K562 (cell line): Measurements from ENCODE around the gene UBE2N. TPM values are rescaled to one million over a fixed set of nuclear protein-coding genes. Genes with fewer than 3 reads are reported as not detected.

ENCODE experiments used
- KAT8 ChIP-seq: fragments of 450-650 bp; IDR thresholded peaks from 2 replicates; pipeline ENCODE4 v1.6.1; 2016; ENCODE audit warnings: low read depth, mild to moderate bottlenecking
- TEAD4 ChIP-seq, 2 experiments: sonication (generic) in 1 of 2; formaldehyde crosslinking in 1 of 2; IDR thresholded peaks; 2 replicates each; pipeline versions ENCODE4 v1.6.1 to v1.8.0; 2012 to 2022; ENCODE audit warnings: borderline replicate concordance in 1 of 2, inconsistent platforms in 1 of 2, low read length in 1 of 2, mild to moderate bottlenecking in 1 of 2, missing genetic modification reagents in 1 of 2
- polyA plus RNA-seq, 8 experiments: library from polyadenylated mRNA; depleted of rRNA in 4 of 8; stranded (reverse) in 5 of 8; unstranded in 3 of 8; fragments of >200 nt; fragmentation: Nextera tagmentation in 2 of 8; fragmentation: Illumina TruSeq in 1 of 8; extraction: Ambion mirVana in 2 of 8; extraction: Trizol in 1 of 8; gene quantifications; 2 replicates each; pipeline versions ENCODE4 v1.2.1 to v1.2.3, GENCODE V29; 2011 to 2014; ENCODE audit warnings: inconsistent platforms in 1 of 8, missing spikeins in 1 of 8
- total RNA-seq, 7 experiments: library from RNA; depleted of rRNA in 6 of 7; stranded (reverse); fragments of >200 nt in 6 of 7; fragmentation: Illumina TruSeq in 2 of 7; extraction: Trizol in 2 of 7; gene quantifications; 2 replicates each; pipeline versions ENCODE4 v1.2.1 to v1.2.3, GENCODE V29; 2011 to 2021; ENCODE audit warnings: low replicate concordance in 1 of 7
- TF ChIP-seq, protein P1 (sequence below): fragments of 200-400 bp; formaldehyde crosslinking; IDR thresholded peaks from 2 replicates; pipeline ENCODE4 v1.6.1; 2017; ENCODE audit warnings: mild to moderate bottlenecking, low read depth, low read length, moderate library complexity
- TF ChIP-seq, protein P2 (sequence below): fragments of 250-450 bp; sonication (Bioruptor Pico); IDR thresholded peaks from 2 replicates; pipeline ENCODE4 v1.8.0; 2022; ENCODE audit warnings: moderate library complexity, mild to moderate bottlenecking, inconsistent platforms
- TF ChIP-seq, protein P3 (sequence below): fragments of 450-650 bp; IDR thresholded peaks from 2 replicates; pipeline ENCODE4 v1.6.1; 2017; ENCODE audit warnings: mild to moderate bottlenecking, moderate library complexity
- TF ChIP-seq, protein P4 (sequence below): fragments of 450-650 bp; conservative IDR thresholded peaks from 2 replicates; pipeline ENCODE4 v1.6.1; 2016; ENCODE audit warnings: missing genetic modification characterization, low read depth, mild to moderate bottlenecking, missing compliant biosample characterization, moderate library complexity
- TF ChIP-seq, protein P5 (sequence below): sonication (generic); formaldehyde crosslinking; IDR thresholded peaks from 2 replicates; pipeline ENCODE4 v1.8.0; 2022; ENCODE audit warnings: mild to moderate bottlenecking, missing genetic modification reagents

Gene UBE2N
- total and polyA plus RNA-seq, 9 of the 15 experiments (the other 6 are each of a cell fraction or from before 2014, with no cell fraction given) = 189 to 826 (median 260) TPM

DNA sequence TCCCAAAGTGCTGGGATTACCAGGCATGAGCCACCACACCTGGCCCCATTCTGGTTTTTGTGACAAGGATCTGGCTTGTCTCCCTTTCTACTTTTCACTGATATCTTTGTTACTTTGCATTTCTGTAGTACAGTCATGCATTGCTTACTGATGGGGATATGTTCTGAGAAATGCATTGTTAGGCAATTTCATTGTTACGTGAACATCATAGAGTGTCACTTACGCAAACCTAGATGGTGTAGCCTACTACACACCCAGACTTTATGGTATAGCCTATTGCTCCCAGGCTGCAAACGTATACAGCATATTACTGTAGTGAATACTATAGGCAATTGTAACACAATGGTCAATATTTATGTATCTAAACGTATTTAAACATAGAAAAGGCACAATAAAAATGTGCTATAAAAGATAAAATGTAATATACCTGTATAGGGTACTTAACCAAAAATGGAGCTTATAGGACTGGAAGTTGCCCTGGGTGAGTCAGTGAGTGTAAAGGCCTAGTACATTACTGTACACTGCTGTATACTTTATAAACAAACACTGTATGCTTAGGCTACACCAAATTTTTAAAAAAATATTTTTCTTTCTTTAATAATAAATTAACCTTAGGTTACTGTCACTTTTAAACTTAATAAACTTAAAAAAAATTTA lies 41.5 kb upstream of the UBE2N start (continued):
- TF ChIP-seq TEAD4 (IDR thresholded peaks at IDR 0.05; ENCODE audit: low read length) (no peak), TEAD4 (CRISPR knock-in tag; IDR thresholded peaks at IDR 0.05; ENCODE audit: borderline replicate concordance) (no peak), KAT8 (no peak)
- TF ChIP-seq, protein P1, sequence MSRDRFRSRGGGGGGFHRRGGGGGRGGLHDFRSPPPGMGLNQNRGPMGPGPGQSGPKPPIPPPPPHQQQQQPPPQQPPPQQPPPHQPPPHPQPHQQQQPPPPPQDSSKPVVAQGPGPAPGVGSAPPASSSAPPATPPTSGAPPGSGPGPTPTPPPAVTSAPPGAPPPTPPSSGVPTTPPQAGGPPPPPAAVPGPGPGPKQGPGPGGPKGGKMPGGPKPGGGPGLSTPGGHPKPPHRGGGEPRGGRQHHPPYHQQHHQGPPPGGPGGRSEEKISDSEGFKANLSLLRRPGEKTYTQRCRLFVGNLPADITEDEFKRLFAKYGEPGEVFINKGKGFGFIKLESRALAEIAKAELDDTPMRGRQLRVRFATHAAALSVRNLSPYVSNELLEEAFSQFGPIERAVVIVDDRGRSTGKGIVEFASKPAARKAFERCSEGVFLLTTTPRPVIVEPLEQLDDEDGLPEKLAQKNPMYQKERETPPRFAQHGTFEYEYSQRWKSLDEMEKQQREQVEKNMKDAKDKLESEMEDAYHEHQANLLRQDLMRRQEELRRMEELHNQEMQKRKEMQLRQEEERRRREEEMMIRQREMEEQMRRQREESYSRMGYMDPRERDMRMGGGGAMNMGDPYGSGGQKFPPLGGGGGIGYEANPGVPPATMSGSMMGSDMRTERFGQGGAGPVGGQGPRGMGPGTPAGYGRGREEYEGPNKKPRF = no peak
- TF ChIP-seq, protein P2, sequence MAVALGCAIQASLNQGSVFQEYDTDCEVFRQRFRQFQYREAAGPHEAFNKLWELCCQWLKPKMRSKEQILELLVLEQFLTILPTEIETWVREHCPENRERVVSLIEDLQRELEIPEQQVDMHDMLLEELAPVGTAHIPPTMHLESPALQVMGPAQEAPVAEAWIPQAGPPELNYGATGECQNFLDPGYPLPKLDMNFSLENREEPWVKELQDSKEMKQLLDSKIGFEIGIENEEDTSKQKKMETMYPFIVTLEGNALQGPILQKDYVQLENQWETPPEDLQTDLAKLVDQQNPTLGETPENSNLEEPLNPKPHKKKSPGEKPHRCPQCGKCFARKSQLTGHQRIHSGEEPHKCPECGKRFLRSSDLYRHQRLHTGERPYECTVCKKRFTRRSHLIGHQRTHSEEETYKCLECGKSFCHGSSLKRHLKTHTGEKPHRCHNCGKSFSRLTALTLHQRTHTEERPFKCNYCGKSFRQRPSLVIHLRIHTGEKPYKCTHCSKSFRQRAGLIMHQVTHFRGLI = no peak
- TF ChIP-seq, protein P3, sequence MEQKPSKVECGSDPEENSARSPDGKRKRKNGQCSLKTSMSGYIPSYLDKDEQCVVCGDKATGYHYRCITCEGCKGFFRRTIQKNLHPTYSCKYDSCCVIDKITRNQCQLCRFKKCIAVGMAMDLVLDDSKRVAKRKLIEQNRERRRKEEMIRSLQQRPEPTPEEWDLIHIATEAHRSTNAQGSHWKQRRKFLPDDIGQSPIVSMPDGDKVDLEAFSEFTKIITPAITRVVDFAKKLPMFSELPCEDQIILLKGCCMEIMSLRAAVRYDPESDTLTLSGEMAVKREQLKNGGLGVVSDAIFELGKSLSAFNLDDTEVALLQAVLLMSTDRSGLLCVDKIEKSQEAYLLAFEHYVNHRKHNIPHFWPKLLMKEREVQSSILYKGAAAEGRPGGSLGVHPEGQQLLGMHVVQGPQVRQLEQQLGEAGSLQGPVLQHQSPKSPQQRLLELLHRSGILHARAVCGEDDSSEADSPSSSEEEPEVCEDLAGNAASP = no peak
- TF ChIP-seq, protein P4, sequence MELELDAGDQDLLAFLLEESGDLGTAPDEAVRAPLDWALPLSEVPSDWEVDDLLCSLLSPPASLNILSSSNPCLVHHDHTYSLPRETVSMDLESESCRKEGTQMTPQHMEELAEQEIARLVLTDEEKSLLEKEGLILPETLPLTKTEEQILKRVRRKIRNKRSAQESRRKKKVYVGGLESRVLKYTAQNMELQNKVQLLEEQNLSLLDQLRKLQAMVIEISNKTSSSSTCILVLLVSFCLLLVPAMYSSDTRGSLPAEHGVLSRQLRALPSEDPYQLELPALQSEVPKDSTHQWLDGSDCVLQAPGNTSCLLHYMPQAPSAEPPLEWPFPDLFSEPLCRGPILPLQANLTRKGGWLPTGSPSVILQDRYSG (tag) = no peak
- TF ChIP-seq, protein P5, sequence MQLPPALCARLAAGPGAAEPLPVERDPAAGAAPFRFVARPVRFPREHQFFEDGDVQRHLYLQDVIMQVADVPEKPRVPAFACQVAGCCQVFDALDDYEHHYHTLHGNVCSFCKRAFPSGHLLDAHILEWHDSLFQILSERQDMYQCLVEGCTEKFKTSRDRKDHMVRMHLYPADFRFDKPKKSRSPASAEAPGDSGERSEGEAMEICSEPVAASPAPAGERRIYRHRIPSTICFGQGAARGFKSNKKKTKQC (CRISPR knock-in tag) = no peak
